ENCODE measurements around the gene CLHC1.

GRCh38 chr2:55231546-55232083, 478 bp downstream of the CLHC1 start:
- TF ChIP-seq POLR2A (IDR thresholded peaks at IDR 0.05) = no peak
- TF ChIP-seq POLR2AphosphoS5 (IDR thresholded peaks at IDR 0.05) = no peak
- TF ChIP-seq CTCF (IDR thresholded peaks at IDR 0.05) = no peak

Measured in suprapubic skin (tissue), 4 donors.